ENCODE data around the gene NCOR1.

The NCOR1 gene

GRCh38 chr17:16048811-16049449 lies 166.4 kb downstream of the NCOR1 start:
- Mint-ChIP-seq H3K9me3 (peaks cover 17% of the 10 kb centered on the region), H3K36me3 (ENCODE audit: low read depth) (peaks cover 65% of the 10 kb centered on the region), H3K4me3 (no peak overlapping the region), H3K27ac (no peak overlapping the region), H3K4me1 (no peaks in the 10 kb centered on the region), H3K27me3 (ENCODE audit: low read depth) (no peaks in the 10 kb centered on the region)
- TF ChIP-seq CTCF (IDR thresholded peaks at IDR 0.05; ENCODE audit: unreplicated experiment in 3 of 3): no peak

- H3K27me3 Mint-ChIP-seq (ENCODE audit: low read depth): no peaks in the 10 kb centered on the region
- H3K36me3 Mint-ChIP-seq (ENCODE audit: low read depth): peaks cover 62% of the 10 kb centered on the region
- H3K4me3 Mint-ChIP-seq: no peak overlapping the region
- no peak for TF ChIP-seq CTCF (IDR thresholded peaks at IDR 0.05; ENCODE audit: unreplicated experiment in 3 of 3)
- peaks cover 4% of the 10 kb centered on the region for H3K9me3 Mint-ChIP-seq
- H3K27ac Mint-ChIP-seq: no peak overlapping the region
- H3K4me1 Mint-ChIP-seq: no peaks in the 10 kb centered on the region
Measured at GRCh38 chr17:16046966-16047365, 168.4 kb downstream of the NCOR1 start.

GRCh38 chr17:16044487-16044886 lies 170.8 kb downstream of the NCOR1 start:
- Mint-ChIP-seq H3K36me3 (ENCODE audit: low read depth) (peaks cover 69% of the 10 kb centered on the region), H3K9me3 (no peaks in the 10 kb centered on the region), H3K4me1 (no peaks in the 10 kb centered on the region), H3K27ac (no peak overlapping the region), H3K4me3 (no peak overlapping the region), H3K27me3 (ENCODE audit: low read depth) (no peaks in the 10 kb centered on the region)
- TF ChIP-seq CTCF (IDR thresholded peaks at IDR 0.05; ENCODE audit: unreplicated experiment in 3 of 3): no peak

- Mint-ChIP-seq H3K36me3 (ENCODE audit: low read depth) (peaks cover 80% of the 10 kb centered on the region), H3K27me3 (ENCODE audit: low read depth) (no peaks in the 10 kb centered on the region), H3K4me3 (no peak overlapping the region), H3K9me3 (no peaks in the 10 kb centered on the region), H3K27ac (no peak overlapping the region), H3K4me1 (no peaks in the 10 kb centered on the region)
- no peak for TF ChIP-seq CTCF (IDR thresholded peaks at IDR 0.05; ENCODE audit: unreplicated experiment in 3 of 3)
Measured at GRCh38 chr17:16040710-16041251, 174.6 kb downstream of the NCOR1 start.

GRCh38 chr17:16037636-16038035 lies 177.7 kb downstream of the NCOR1 start:
- Mint-ChIP-seq H3K4me1 (no peaks in the 10 kb centered on the region), H3K9me3 (no peaks in the 10 kb centered on the region), H3K27ac (peak overlapping the region; percentile 8 to 42 (median 42)), H3K27me3 (ENCODE audit: low read depth) (no peaks in the 10 kb centered on the region), H3K36me3 (ENCODE audit: low read depth) (peaks cover 87% of the 10 kb centered on the region), H3K4me3 (no peak overlapping the region)
- no peak for TF ChIP-seq CTCF (IDR thresholded peaks at IDR 0.05; ENCODE audit: unreplicated experiment in 3 of 3)

- Mint-ChIP-seq H3K27ac (no peak overlapping the region), H3K36me3 (ENCODE audit: low read depth) (peaks cover 91% of the 10 kb centered on the region), H3K4me3 (no peak overlapping the region), H3K4me1 (no peaks in the 10 kb centered on the region), H3K27me3 (ENCODE audit: low read depth) (no peaks in the 10 kb centered on the region), H3K9me3 (no peaks in the 10 kb centered on the region)
- no peak for TF ChIP-seq CTCF (IDR thresholded peaks at IDR 0.05; ENCODE audit: unreplicated experiment in 3 of 3)
Measured at GRCh38 chr17:16036261-16036660, 179.1 kb downstream of the NCOR1 start.
